PC-9 (cell line): ENCODE results near the gene RBM28. TPM values are rescaled to one million over a fixed set of nuclear protein-coding genes. Genes with fewer than 3 reads are reported as not detected.

Source experiments
- BruUV-seq: library from RNA; stranded (reverse); fragments of 400-500 nt; replicated peaks from 2 replicates; lab custom pipeline; 2021; lab: Mats Ljungman, UMichigan
- CTCF ChIA-PET: fragments of 300-600 bp; sonication (Branson Sonifier 250); formaldehyde crosslinking; loops from one replicate; lab custom pipeline; 2022; ENCODE audit warnings: antibody characterized with exemption; lab: Charles Lee
- POLR2A ChIA-PET: fragments of 300-600 bp; sonication (Branson Sonifier 250); formaldehyde crosslinking; loops from one replicate; lab custom pipeline; 2022; ENCODE audit warnings: antibody characterized with exemption; ENCODE audit not compliant: unreplicated experiment; lab: Charles Lee
- DNase-seq, 2 experiments: peaks; one replicate each; pipeline versions ENCODE4 v3.0.0 to v3.0.0-alpha.2; 2015 to 2022; ENCODE audit warnings: mixed read lengths in 1 of 2
- H2AFZ ChIP-seq: fragments of 200-600 bp; sonication (generic); 2 replicates; pipeline ENCODE4 v1.8.1; 2017; ENCODE audit warnings: antibody characterized with exemption
- H3F3A ChIP-seq: fragments of 200-600 bp; sonication (generic); 2 replicates; pipeline ENCODE4 v1.8.1; 2017; ENCODE audit warnings: antibody characterized with exemption, mild to moderate bottlenecking, low read depth; ENCODE audit not compliant: insufficient read depth
- H3K27ac ChIP-seq: fragments of 200-600 bp; sonication (generic); 2 replicates; pipeline ENCODE4 v1.6.1; 2016; ENCODE audit warnings: mixed run types
- H3K27me3 ChIP-seq: fragments of 200-600 bp; sonication (generic); 2 replicates; pipeline ENCODE4 v1.6.1; 2016; ENCODE audit warnings: low read depth, mixed run types; ENCODE audit not compliant: insufficient read depth
- H3K36me3 ChIP-seq: fragments of 200-600 bp; sonication (generic); 2 replicates; pipeline ENCODE4 v1.6.1; 2016; ENCODE audit warnings: low read depth, mixed run types
- H3K4me1 ChIP-seq: fragments of 200-600 bp; sonication (generic); replicated peaks from 2 replicates; pipeline ENCODE4 v1.6.1; 2016; ENCODE audit warnings: mixed run types; ENCODE audit not compliant: insufficient read depth
- H3K4me2 ChIP-seq: fragments of 200-600 bp; sonication (generic); 2 replicates; pipeline ENCODE4 v1.6.1; 2017; ENCODE audit warnings: mixed run types
- H3K4me3 ChIP-seq: fragments of 200-600 bp; sonication (generic); 2 replicates; pipeline ENCODE4 v1.6.1; 2016; ENCODE audit warnings: mixed run types
- H3K79me2 ChIP-seq: fragments of 200-600 bp; sonication (generic); 2 replicates; pipeline ENCODE4 v1.6.1; 2017; ENCODE audit warnings: low read depth, mixed run types
- H3K9me2 ChIP-seq: fragments of 200-600 bp; sonication (generic); 2 replicates; pipeline ENCODE4 v1.8.1; 2017; ENCODE audit warnings: mild to moderate bottlenecking; ENCODE audit not compliant: insufficient read depth
- H3K9me3 ChIP-seq: fragments of 200-600 bp; sonication (generic); 2 replicates; pipeline ENCODE4 v1.8.1; 2016; ENCODE audit warnings: low read depth; ENCODE audit not compliant: insufficient read depth
- H4K20me1 ChIP-seq: fragments of 200-600 bp; sonication (generic); 2 replicates; pipeline ENCODE4 v1.8.1; 2017; ENCODE audit not compliant: insufficient read depth
- CTCF ChIP-seq: fragments of 200-600 bp; sonication (generic); conservative IDR thresholded peaks from 2 replicates; pipeline ENCODE4 v1.6.1; 2017; ENCODE audit warnings: mixed run types, antibody characterized with exemption, mild to moderate bottlenecking, moderate library complexity
- EZH2 ChIP-seq: fragments of 200-600 bp; sonication (generic); IDR thresholded peaks from 2 replicates; pipeline ENCODE4 v1.8.0; 2017; ENCODE audit warnings: antibody characterized with exemption, low read depth
- intact Hi-C: fragments of 100-400 bp; cut with micrococcal nuclease; formaldehyde crosslinking; loops from one replicate; pipeline ENCODE4 v1.10.0; 2022; ENCODE audit not compliant: unreplicated experiment
- total RNA-seq: library from RNA; stranded (reverse); gene quantifications from 2 replicates; pipeline ENCODE4 v1.2.3, GENCODE V29; 2021

RBM28 gene
- total RNA-seq, 1 experiment from 2014 or later: 59.6 TPM

DNA sequence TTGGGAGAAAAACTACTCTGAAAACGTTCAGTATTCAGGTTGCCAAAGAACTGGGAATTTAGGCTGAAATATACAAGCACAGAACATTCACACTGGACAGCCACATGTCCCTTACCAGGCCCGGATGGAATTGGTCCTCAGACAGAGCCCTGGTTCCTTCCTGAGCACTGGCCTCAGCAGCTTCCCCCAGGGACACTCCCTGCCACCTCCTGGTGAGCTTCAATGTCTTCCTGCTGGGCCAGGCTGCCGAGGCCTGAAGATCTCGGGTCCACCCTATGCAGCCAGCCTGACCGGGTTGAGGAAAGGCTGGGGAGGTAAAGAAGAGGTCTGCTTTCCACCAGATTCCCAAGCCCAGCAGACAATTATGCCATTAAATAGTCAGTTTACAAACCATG lies 77.8 kb downstream of the RBM28 start:
- no peaks in the 10 kb centered on the region for H4K20me1 ChIP-seq
- no peaks in the 10 kb centered on the region for H3K79me2 ChIP-seq
- intact Hi-C loops: no loop called here
- no peaks in the 10 kb centered on the region for H3K36me3 ChIP-seq
- H3K4me3 ChIP-seq: no peak overlapping the region
- no peak overlapping the region for H3K4me2 ChIP-seq
- no peak for DNase-seq
- TF ChIP-seq CTCF (no peak), EZH2 (no peak)
- POLR2A ChIA-PET: interaction anchor here (0.7 kb wide), 1 partner anchor 105 kb away, joined by 6 read pairs; no protein-coding TSS in a partner anchor
- H3K4me1 ChIP-seq: peaks cover 2% of the 10 kb centered on the region
- no peak overlapping the region for H2AFZ ChIP-seq
- no TSS peak for BruUV-seq
- no peaks in the 10 kb centered on the region for H3K9me2 ChIP-seq
- H3K27me3 ChIP-seq: no peaks in the 10 kb centered on the region
- no peaks in the 10 kb centered on the region for H3F3A ChIP-seq
- CTCF ChIA-PET: interaction anchor here (0.6 kb wide), 1 partner anchor 8 kb away, joined by 6 read pairs; no protein-coding TSS in a partner anchor
- H3K27ac ChIP-seq: no peak overlapping the region
- no peaks in the 10 kb centered on the region for H3K9me3 ChIP-seq

DNA sequence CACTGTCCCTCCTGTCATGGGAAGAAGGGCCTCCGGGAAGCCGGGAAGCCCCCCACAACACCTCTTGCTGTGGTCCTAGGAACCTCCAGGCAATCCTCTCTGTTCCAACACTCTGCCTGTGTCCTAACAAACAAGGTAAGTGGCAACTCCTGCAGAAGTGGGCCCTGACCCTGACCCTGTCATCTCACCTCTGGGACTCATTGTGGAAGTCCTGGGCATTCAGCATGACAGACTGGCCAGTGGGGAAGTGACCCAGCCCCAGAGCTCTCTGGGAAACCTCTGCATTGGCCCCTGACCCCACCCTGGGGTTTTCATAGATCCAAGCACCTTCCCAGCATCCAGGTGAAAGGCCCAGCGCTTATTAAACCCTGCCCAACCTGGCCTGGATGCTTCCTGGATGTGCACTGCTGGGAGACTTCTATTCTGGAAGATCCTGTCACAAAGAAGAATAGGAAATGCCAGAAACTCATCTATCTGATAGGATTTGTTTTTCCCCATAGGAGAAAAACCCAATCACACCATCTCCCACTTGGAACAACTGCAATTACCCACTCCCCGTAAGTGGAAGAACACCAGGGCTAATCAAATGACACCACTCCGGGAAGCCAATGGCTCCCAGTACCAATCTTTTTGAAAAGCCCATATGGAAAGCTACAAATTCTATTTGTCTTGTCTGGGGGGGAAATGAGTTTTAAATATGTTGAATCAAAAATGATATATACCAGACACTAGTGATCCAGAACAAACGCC lies 78.4 kb downstream of the RBM28 start:
- Histone ChIP-seq H3K27me3 (no peaks in the 10 kb centered on the region), H3K4me3 (no peak overlapping the region), H3K4me1 (peaks cover 8% of the 10 kb centered on the region), H3K9me3 (no peaks in the 10 kb centered on the region), H3K27ac (no peak overlapping the region), H3K4me2 (no peak overlapping the region), H3K36me3 (no peaks in the 10 kb centered on the region), H3K79me2 (no peaks in the 10 kb centered on the region), H3K9me2 (no peaks in the 10 kb centered on the region), H4K20me1 (no peaks in the 10 kb centered on the region), H3F3A (0 out of 2 replicates have a peak, but pooled peaks cover 3% of the 10 kb centered on the region), H2AFZ (no peak overlapping the region)
- no TSS peak for BruUV-seq
- ChIA-PET POLR2A (interaction anchor here (0.7 kb wide), 1 partner anchor 104 kb away, joined by 6 read pairs; no protein-coding TSS in a partner anchor), CTCF (interaction anchor here (0.6 kb wide), 1 partner anchor 8 kb away, joined by 6 read pairs; no protein-coding TSS in a partner anchor)
- intact Hi-C loops: no loop called here
- TF ChIP-seq CTCF (no peak), EZH2 (no peak)
- DNase-seq: no peak

- no peaks in the 10 kb centered on the region for H3K9me3 ChIP-seq
- peaks cover 12% of the 10 kb centered on the region for H3F3A ChIP-seq
- ChIA-PET CTCF (no interaction called here), POLR2A (no interaction called here)
- H3K36me3 ChIP-seq: no peaks in the 10 kb centered on the region
- no peak overlapping the region for H3K27ac ChIP-seq
- H3K27me3 ChIP-seq: no peaks in the 10 kb centered on the region
- H3K4me2 ChIP-seq: no peak overlapping the region
- no peaks in the 10 kb centered on the region for H4K20me1 ChIP-seq
- H3K4me1 ChIP-seq: peaks cover 17% of the 10 kb centered on the region
- no peak overlapping the region for H3K4me3 ChIP-seq
- no peak for DNase-seq
- H2AFZ ChIP-seq: no peak overlapping the region
- H3K9me2 ChIP-seq: no peaks in the 10 kb centered on the region
- TF ChIP-seq CTCF: no peak
- no peak for TF ChIP-seq EZH2
- BruUV-seq: no TSS peak
- intact Hi-C loops: no loop called here
- H3K79me2 ChIP-seq: no peaks in the 10 kb centered on the region
These were observed 79.2 kb downstream of the RBM28 start for GRCh38 chr7:128264477-128264876.
